Testis (tissue), 3 donors: ENCODE results near the gene PER2. TPM values are rescaled to one million over a fixed set of nuclear protein-coding genes. Genes with fewer than 3 reads are reported as not detected.

Experiments
- DNase-seq: peaks from one replicate; pipeline ENCODE4 v3.0.0-alpha.2; 2019
- H3K27ac ChIP-seq, 2 donors: fragments of 200-600 bp; sonication (generic); one replicate each; pipeline ENCODE4 v1.5.1; 2019
- H3K27me3 ChIP-seq: fragments of 200-600 bp; sonication (generic); one replicate; pipeline ENCODE4 v1.5.1; 2019
- H3K36me3 ChIP-seq: fragments of 200-600 bp; sonication (generic); one replicate; pipeline ENCODE4 v1.5.1; 2017; ENCODE audit warnings: low read depth; ENCODE audit errors: missing control alignments
- H3K4me1 ChIP-seq: fragments of 200-600 bp; sonication (generic); one replicate; pipeline ENCODE4 v1.5.1; 2019
- H3K4me3 ChIP-seq, 2 donors: fragments of 200-600 bp; sonication (generic); one replicate each; pipeline ENCODE4 v1.5.1; 2017 to 2019
- H3K9me3 ChIP-seq: fragments of 200-600 bp; sonication (generic); one replicate; pipeline ENCODE4 v1.5.1; 2017
- POLR2A ChIP-seq: fragments of 450-650 bp; IDR thresholded peaks from one replicate; pipeline ENCODE4 v1.6.1; 2017; ENCODE audit warnings: antibody characterized with exemption, mild to moderate bottlenecking, moderate library complexity
- WGBS, 2 donors: methylation state at CpG; one replicate each; pipeline ENCODE4 v1.1.5; 2018; 5-methylcytosine and 5-hydroxymethylcytosine counted together
- intact Hi-C: fragments of 100-400 bp; cut with DNase I; formaldehyde crosslinking; loops from one replicate; pipeline ENCODE4 v1.15.1; 2023; ENCODE audit warnings: low total_unique reads
- polyA plus RNA-seq: library from polyadenylated mRNA; stranded (reverse); fragments of 350-450 nt; fragmentation: Illumina TruSeq; extraction: RNeasy Lipid Tissue Mini Kit (QIAGEN cat#74804); gene quantifications from one replicate; pipeline ENCODE4 v1.2.3, GENCODE V29; 2014; ENCODE audit warnings: low read depth, low replicate concordance; ENCODE audit not compliant: insufficient read depth
- total RNA-seq, 2 donors: library from RNA; depleted of rRNA; stranded (reverse); fragments of >200 nt; gene quantifications; one replicate each; pipeline ENCODE4 v1.2.3, GENCODE V29; 2016
- TF ChIP-seq, protein P1 (sequence below), 3 experiments: fragments of 450-650 bp in 2 of 3; fragments of 200-600 bp in 1 of 3; sonication (generic) in 1 of 3; IDR thresholded peaks; one replicate each; pipeline ENCODE4 v1.5.1; 2016 to 2019; ENCODE audit warnings: antibody characterized with exemption in 3 of 3, mild to moderate bottlenecking in 2 of 3, moderate library complexity in 1 of 3

PER2 gene
- total and polyA plus RNA-seq, 3 donors from 2014 or later: 29.8 to 59.1 (median 55.5) TPM

DNA sequence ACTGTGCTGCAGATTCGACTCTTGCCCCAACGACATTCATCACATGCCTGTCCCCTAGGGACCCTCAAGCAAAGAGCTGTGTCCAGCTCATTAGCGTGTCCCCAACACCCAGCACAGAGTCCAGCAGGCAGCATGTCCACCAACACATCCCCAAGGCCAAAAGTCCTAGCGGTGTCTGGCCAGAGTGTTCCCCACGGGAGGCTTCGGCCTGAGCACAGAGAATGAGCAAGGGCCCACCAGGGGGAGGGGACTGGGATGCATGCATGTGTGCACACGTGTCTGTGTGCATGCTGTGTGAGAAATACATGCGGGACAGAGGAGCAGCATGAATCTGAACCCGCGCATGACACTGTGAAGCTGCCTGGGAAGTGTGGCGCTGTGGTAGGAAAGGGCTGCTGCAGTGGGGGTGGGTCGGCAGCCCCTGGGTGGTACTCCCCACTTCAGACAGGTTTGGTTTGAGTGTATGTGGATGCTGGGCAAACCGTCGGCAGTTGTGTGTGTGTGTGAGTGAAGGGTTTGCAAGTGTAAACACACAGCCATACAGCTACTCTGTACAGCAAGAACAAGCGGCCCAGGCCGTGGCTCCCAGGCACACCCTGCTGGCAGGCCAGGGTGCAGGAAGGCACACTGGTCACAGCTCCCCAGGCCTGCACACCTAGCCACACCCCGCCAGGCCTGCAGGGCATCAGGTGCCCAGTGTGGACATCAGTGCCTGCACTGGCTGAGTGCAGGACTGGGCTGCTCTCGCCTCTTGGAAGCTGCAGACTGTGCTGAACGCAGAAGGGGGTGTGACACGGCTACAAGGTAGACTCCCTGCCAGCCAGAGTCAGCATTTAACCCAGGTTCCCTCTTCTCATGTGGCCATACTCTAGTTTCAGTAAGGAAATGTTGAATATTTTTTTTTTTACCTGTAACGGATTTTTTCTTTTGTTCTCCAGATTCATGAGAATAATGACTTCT lies 29.1 kb downstream of the PER2 start:
- no peak for DNase-seq
- Histone ChIP-seq H3K4me3 (no peak overlapping the region), H3K27me3 (no peaks in the 10 kb centered on the region), H3K27ac (no peak overlapping the region), H3K36me3 (peaks cover 3% of the 10 kb centered on the region), H3K9me3 (no peaks in the 10 kb centered on the region), H3K4me1 (peaks cover 15% of the 10 kb centered on the region)
- intact Hi-C loops: no loop called here
- TF ChIP-seq, protein P1, sequence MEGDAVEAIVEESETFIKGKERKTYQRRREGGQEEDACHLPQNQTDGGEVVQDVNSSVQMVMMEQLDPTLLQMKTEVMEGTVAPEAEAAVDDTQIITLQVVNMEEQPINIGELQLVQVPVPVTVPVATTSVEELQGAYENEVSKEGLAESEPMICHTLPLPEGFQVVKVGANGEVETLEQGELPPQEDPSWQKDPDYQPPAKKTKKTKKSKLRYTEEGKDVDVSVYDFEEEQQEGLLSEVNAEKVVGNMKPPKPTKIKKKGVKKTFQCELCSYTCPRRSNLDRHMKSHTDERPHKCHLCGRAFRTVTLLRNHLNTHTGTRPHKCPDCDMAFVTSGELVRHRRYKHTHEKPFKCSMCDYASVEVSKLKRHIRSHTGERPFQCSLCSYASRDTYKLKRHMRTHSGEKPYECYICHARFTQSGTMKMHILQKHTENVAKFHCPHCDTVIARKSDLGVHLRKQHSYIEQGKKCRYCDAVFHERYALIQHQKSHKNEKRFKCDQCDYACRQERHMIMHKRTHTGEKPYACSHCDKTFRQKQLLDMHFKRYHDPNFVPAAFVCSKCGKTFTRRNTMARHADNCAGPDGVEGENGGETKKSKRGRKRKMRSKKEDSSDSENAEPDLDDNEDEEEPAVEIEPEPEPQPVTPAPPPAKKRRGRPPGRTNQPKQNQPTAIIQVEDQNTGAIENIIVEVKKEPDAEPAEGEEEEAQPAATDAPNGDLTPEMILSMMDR (IDR thresholded peaks at IDR 0.05): peak in 1 of 3 experiments; percentile 2
- TF ChIP-seq POLR2A: no peak
- WGBS, 2 donors: 85 to 86% methylated on average over 17 to 21 of the region's 21 CpGs

DNA sequence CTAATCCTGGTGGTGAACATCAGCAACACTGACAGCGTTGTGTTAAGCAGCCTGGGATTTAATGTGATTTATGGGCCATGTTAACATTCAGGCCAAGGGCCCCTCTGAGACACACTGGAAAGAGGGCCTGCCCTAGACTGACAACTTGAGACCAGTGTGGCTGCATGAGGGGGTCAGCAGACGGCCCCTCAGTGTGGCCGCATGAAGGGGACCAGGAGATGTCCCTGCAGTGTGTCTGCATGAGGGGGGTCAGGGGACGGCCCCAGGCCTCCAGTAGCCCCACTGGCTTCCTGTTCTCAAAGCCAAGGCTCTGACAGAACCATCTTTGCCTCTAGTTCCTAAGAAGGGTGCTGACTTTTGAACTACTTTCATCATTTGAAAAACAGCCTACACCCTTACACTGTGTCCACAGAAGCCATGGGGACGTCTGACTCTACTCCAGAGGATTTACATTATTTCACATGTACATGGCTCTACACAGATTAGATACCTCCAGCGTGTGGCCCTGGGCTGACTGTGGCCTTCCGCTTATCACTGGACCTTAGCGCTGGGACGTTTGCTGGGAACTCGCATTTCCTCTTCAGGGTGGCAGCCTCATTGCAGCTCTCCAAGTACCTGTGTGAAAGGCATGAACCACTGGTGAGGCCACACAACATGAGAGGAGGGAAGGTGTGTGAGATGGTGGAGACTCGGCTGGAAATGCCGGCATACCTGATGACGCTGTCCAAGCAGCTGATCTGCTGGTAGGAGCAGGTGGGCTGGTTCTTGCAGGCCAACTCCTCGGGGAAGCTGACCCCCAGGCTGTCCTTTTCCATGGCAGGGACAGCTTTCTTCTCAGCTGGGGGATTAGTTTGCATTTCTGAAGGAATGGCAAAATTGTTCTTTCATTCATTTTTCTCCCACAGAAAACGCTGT lies 30.4 kb downstream of the PER2 start:
- Histone ChIP-seq H3K9me3 (no peaks in the 10 kb centered on the region), H3K27me3 (no peaks in the 10 kb centered on the region), H3K27ac (no peak overlapping the region), H3K4me1 (peaks cover 6% of the 10 kb centered on the region), H3K4me3 (no peak overlapping the region), H3K36me3 (peaks cover 3% of the 10 kb centered on the region)
- intact Hi-C loops: no loop called here
- TF ChIP-seq, protein P1 (IDR thresholded peaks at IDR 0.05): no peak
- TF ChIP-seq POLR2A: no peak
- WGBS, 2 donors: 85 to 93% methylated on average over 13 to 15 of the region's 15 CpGs
- DNase-seq: no peak

DNA sequence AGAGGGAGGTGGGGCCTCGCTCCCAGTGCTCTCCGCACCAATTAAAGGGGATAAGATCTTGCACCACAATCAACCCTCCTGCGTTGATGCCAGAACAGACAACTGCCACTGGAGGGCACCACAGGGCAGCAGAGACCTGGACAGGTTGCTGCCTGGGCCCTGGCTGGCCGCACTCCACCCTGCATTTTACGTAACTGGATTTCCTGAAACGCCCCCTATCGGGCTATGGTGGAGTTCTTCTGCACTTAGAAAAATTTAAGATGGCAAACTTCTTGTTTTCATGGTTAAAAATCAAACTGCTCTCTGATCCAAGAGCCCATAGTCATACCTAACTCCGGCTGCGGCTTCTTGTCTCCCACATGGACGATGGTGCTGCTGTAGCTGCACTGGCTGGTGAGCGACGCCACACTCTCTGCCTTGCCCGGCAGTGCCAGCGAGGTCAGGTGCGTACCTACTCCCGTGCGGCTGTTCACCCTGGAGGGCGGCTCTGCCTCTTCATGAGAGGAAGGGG lies 31.8 kb downstream of the PER2 start:
- WGBS, 2 donors: 72 to 83% methylated on average over 17 to 18 of the region's 18 CpGs
- H3K36me3 ChIP-seq: peaks cover 3% of the 10 kb centered on the region
- intact Hi-C loops: no loop called here

DNA sequence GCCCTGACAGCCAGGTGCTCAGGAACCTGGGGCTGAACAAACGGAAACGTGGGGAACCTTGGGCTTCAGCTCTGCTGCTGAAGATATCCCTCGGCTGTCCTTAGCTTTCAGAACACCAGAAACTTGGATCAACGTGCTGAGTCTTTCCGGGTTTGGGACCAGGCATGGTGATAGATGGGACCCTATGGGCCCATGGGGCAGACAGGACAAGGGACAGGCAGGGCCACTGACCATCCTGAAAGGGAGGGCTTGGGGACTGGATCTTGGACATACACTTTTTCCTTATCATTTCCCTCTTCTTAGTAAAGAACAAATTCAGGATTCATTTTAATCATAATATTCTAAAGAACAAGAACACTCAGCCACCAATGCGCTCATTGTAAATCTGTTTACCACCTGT lies 32.3 kb downstream of the PER2 start:
- H3K27me3 ChIP-seq: no peaks in the 10 kb centered on the region
- 86% methylated on average over 6 of the region's 6 CpGs for WGBS, 2 donors
- no peak for DNase-seq
- no peak overlapping the region for H3K4me3 ChIP-seq
- no peak overlapping the region for H3K27ac ChIP-seq
- intact Hi-C loops: no loop called here
- H3K36me3 ChIP-seq: peaks cover 3% of the 10 kb centered on the region
- no peaks in the 10 kb centered on the region for H3K9me3 ChIP-seq
- TF ChIP-seq POLR2A: no peak
- TF ChIP-seq, protein P1 (IDR thresholded peaks at IDR 0.05): no peak
- no peaks in the 10 kb centered on the region for H3K4me1 ChIP-seq

More for the DNA sequence above, 31.8 kb downstream of the PER2 start:
- no peaks in the 10 kb centered on the region for H3K27me3 ChIP-seq
- no peak overlapping the region for H3K27ac ChIP-seq
- no peak for TF ChIP-seq POLR2A
- TF ChIP-seq, protein P1 (IDR thresholded peaks at IDR 0.05): peak; percentile 48 to 71 (median 59)
- H3K4me3 ChIP-seq: no peak overlapping the region
- H3K9me3 ChIP-seq: no peaks in the 10 kb centered on the region
- peak; percentile 91 for DNase-seq
- H3K4me1 ChIP-seq: no peaks in the 10 kb centered on the region
